Prostate gland (tissue), 2 donors: ENCODE results near the gene WEE2. TPM values are rescaled to one million over a fixed set of nuclear protein-coding genes. Genes with fewer than 3 reads are reported as not detected.

Experiments
- DNase-seq: peaks from one replicate; pipeline ENCODE4 v3.0.0-alpha.2; 2019; ENCODE audit warnings: low spot score
- H3K27ac ChIP-seq, 2 donors: fragments of 200-600 bp; sonication (generic); 2 replicates each; pipeline ENCODE4 v1.5.1; 2017 to 2019
- H3K27me3 ChIP-seq: fragments of 200-600 bp; sonication (generic); replicated peaks from 2 replicates; pipeline ENCODE4 v1.5.1; 2019; ENCODE audit not compliant: insufficient read depth
- H3K36me3 ChIP-seq, 2 donors: fragments of 200-600 bp; sonication (generic); 1 replicate in 1 of 2; 2 replicates in 1 of 2; pipeline versions ENCODE4 v1.5.1 to v1.8.1; 2017 to 2019
- H3K4me1 ChIP-seq: fragments of 200-600 bp; sonication (generic); replicated peaks from 2 replicates; pipeline ENCODE4 v1.5.1; 2019
- H3K4me3 ChIP-seq, 2 donors: fragments of 200-600 bp; sonication (generic); 2 replicates each; pipeline ENCODE4 v1.5.1; 2017 to 2019
- H3K9me3 ChIP-seq: fragments of 200-600 bp; sonication (generic); 2 replicates; pipeline ENCODE4 v1.5.1; 2017
- POLR2A ChIP-seq: fragments of 450-650 bp; IDR thresholded peaks from one replicate; pipeline ENCODE4 v1.6.1; 2016; ENCODE audit warnings: antibody characterized with exemption, mild to moderate bottlenecking
- POLR2AphosphoS5 ChIP-seq: sonication (generic); formaldehyde crosslinking; IDR thresholded peaks from one replicate; pipeline ENCODE4 v1.6.1; 2017; ENCODE audit warnings: antibody characterized with exemption
- WGBS: methylation state at CpG from one replicate; pipeline ENCODE4 v1.1.5; 2018; 5-methylcytosine and 5-hydroxymethylcytosine counted together
- intact Hi-C: fragments of 100-400 bp; cut with DNase I; formaldehyde crosslinking; loops from one replicate; pipeline ENCODE4 v1.14.2; 2022
- total RNA-seq, 2 donors: library from RNA; depleted of rRNA; stranded (reverse); fragments of >200 nt; gene quantifications; one replicate each; pipeline ENCODE4 v1.1.0, GENCODE V29; 2016
- TF ChIP-seq, protein P1 (sequence below), 4 experiments: fragments of 200-600 bp in 2 of 4; fragments of 450-650 bp in 2 of 4; sonication (generic) in 2 of 4; IDR thresholded peaks; 1 replicate in 3 of 4; 2 replicates in 1 of 4; pipeline ENCODE4 v1.5.1; 2016 to 2019; ENCODE audit warnings: antibody characterized with exemption in 4 of 4, mild to moderate bottlenecking in 2 of 4, moderate library complexity in 2 of 4

WEE2 gene
- total RNA-seq, 2 donors from 2014 or later = not detected

DNA sequence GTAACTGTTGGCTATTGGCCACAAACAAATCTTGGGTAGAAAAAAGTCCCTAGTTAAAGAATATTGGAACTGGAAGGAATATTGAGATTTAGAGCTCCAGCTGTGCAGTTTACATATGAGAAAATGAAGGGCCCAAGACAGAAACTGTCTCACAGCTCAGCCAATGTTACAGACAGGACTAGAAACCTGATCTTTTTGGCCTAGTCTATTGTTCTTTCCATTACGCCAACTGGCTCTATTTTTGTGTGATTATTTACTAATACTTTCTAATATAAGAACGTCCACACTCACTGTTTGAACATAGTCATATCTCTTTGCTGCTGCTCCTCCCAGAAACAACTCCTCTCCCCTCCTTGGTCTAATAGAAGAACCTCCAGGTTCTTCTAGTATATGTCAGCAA lies 1.2 kb downstream of the WEE2 start:
- DNase-seq = no peak
- Histone ChIP-seq H3K27me3 (no peaks in the 10 kb centered on the region), H3K36me3 (no peaks in the 10 kb centered on the region), H3K4me3 (no peak overlapping the region), H3K9me3 (no peaks in the 10 kb centered on the region), H3K4me1 (no peaks in the 10 kb centered on the region), H3K27ac (no peak overlapping the region)
- 67% methylated on average over 2 of the region's 2 CpGs for WGBS
- TF ChIP-seq POLR2AphosphoS5 (no peak), POLR2A (no peak)
- TF ChIP-seq, protein P1, sequence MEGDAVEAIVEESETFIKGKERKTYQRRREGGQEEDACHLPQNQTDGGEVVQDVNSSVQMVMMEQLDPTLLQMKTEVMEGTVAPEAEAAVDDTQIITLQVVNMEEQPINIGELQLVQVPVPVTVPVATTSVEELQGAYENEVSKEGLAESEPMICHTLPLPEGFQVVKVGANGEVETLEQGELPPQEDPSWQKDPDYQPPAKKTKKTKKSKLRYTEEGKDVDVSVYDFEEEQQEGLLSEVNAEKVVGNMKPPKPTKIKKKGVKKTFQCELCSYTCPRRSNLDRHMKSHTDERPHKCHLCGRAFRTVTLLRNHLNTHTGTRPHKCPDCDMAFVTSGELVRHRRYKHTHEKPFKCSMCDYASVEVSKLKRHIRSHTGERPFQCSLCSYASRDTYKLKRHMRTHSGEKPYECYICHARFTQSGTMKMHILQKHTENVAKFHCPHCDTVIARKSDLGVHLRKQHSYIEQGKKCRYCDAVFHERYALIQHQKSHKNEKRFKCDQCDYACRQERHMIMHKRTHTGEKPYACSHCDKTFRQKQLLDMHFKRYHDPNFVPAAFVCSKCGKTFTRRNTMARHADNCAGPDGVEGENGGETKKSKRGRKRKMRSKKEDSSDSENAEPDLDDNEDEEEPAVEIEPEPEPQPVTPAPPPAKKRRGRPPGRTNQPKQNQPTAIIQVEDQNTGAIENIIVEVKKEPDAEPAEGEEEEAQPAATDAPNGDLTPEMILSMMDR (IDR thresholded peaks at IDR 0.05) = no peak
- intact Hi-C loops = no loop called here

- DNase-seq = no peak
- H3K27ac ChIP-seq = no peak overlapping the region
- no peaks in the 10 kb centered on the region for H3K27me3 ChIP-seq
- no peaks in the 10 kb centered on the region for H3K9me3 ChIP-seq
- H3K4me1 ChIP-seq = no peaks in the 10 kb centered on the region
- H3K36me3 ChIP-seq = no peaks in the 10 kb centered on the region
- 96% methylated on average over 4 of the region's 4 CpGs for WGBS
- intact Hi-C loops = no loop called here
- TF ChIP-seq POLR2AphosphoS5 (no peak), POLR2A (no peak)
- TF ChIP-seq, protein P1 (IDR thresholded peaks at IDR 0.05) = no peak
- no peak overlapping the region for H3K4me3 ChIP-seq
These were observed 1.6 kb downstream of the WEE2 start for GRCh38 chr7:141709749-141710148.

DNA sequence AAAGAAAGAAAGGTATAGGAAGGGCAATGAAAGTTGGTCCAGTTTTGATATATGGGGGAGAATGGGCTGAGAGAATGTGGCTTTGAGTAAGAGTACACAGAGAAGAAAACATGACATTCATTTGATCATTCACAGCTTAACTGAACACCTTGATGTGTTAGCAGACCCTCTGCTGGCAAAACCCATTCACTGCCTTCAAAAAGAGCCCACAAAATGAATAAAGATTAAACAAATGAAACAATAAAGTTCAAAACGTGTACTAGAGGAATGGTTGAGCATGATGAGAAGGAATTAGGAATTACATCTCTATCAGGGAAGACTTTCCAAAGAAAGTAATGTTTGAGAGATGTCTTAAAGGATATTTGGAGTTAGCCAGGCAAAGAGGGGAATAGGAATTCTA lies 2.1 kb downstream of the WEE2 start:
- intact Hi-C loops = no loop called here
- H3K27me3 ChIP-seq = no peaks in the 10 kb centered on the region
- H3K36me3 ChIP-seq = no peaks in the 10 kb centered on the region
- H3K27ac ChIP-seq = no peak overlapping the region
- TF ChIP-seq POLR2A (no peak), POLR2AphosphoS5 (no peak)
- TF ChIP-seq, protein P1 (IDR thresholded peaks at IDR 0.05) = no peak
- no peaks in the 10 kb centered on the region for H3K9me3 ChIP-seq
- H3K4me3 ChIP-seq = no peak overlapping the region
- 41% methylated on average over 1 of the region's 1 CpG for WGBS
- no peak for DNase-seq
- H3K4me1 ChIP-seq = no peaks in the 10 kb centered on the region

DNA sequence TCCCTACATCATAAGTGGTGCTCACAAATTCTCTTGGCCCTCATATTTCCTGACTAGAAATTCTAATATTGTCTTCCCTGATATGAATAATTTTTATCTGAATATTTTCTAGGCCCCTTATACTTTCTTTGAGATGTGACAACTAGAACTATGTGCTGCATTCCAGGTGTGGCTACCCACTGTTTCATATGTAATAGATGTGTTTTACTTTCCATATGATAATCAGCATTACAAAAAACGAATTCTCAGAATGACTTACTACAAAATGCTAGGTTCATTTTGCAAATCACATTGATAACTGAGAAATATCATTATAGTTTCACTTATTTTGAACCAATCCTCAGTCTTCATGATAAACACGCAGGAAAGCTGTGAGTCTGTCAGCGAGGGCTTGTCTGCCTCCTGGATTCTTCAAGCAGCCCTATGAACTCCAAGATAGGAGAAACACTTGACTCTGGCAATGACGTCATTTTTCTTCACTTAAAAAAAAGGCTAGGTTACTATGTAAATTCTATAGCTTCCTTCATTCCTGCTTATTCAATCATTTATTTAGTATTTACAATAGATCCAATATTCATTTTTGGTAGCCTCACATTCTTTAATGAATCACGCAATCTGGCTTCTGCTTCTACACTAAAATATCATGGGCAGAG lies 4.6 kb downstream of the WEE2 start:
- H3K4me3 ChIP-seq = no peak overlapping the region
- 89% methylated on average over 5 of the region's 5 CpGs for WGBS

DNA sequence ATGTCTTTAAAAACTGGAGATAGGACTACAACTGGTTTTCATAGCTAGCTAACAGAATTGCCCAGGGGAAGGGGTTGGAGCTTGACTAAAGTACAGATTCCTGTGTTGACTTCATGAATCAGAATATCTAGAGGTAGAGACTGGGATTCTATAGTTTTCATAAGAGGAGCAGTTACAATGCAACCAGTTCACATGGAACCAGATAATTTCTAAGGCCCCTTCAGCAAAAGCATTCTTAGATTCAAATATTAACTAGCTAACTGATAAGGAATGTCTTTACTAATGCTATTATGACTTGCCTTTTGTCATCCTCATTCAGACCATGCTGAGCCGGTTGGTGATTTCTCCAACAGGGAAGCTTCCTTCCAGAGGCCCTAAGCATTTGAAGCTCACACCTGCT lies 5.7 kb downstream of the WEE2 start:
- H3K4me3 ChIP-seq = no peak overlapping the region
- WGBS = 92% methylated on average over 1 of the region's 1 CpG

More for the DNA sequence above, 4.6 kb downstream of the WEE2 start:
- TF ChIP-seq POLR2AphosphoS5 (no peak), POLR2A (no peak)
- TF ChIP-seq, protein P1 (IDR thresholded peaks at IDR 0.05) = no peak
- Histone ChIP-seq H3K4me1 (no peaks in the 10 kb centered on the region), H3K36me3 (no peaks in the 10 kb centered on the region), H3K27me3 (no peaks in the 10 kb centered on the region), H3K27ac (no peak overlapping the region), H3K9me3 (no peaks in the 10 kb centered on the region)
- intact Hi-C loops = no loop called here
- no peak for DNase-seq

More for the DNA sequence above, 5.7 kb downstream of the WEE2 start:
- H3K9me3 ChIP-seq = no peaks in the 10 kb centered on the region
- no peaks in the 10 kb centered on the region for H3K4me1 ChIP-seq
- TF ChIP-seq POLR2AphosphoS5 = no peak
- H3K27me3 ChIP-seq = no peaks in the 10 kb centered on the region
- no peak overlapping the region for H3K27ac ChIP-seq
- intact Hi-C loops = no loop called here
- H3K36me3 ChIP-seq = no peaks in the 10 kb centered on the region
- no peak for DNase-seq
